H1 (cell line): Measurements from ENCODE around the gene EDC3. TPM values are rescaled to one million over a fixed set of nuclear protein-coding genes. Genes with fewer than 3 reads are reported as not detected.

Source experiments
- SP2 ChIP-seq: IDR thresholded peaks from 2 replicates; pipeline ENCODE4 v1.6.1; 2012; ENCODE audit warnings: mild to moderate bottlenecking, low read length, inconsistent platforms
- TAF7 ChIP-seq: optimal IDR thresholded peaks from 2 replicates; pipeline ENCODE3; 2011; ENCODE audit warnings: low read depth, mild to moderate bottlenecking, inconsistent platforms, low read length, moderate library complexity, borderline replicate concordance
- polyA plus RNA-seq, 7 experiments: library from polyadenylated mRNA; depleted of rRNA in 3 of 7; stranded (reverse) in 5 of 7; unstranded in 2 of 7; fragments of >200 nt in 5 of 7; fragments of 200-250 nt in 2 of 7; gene quantifications; 1 replicate in 5 of 7; 2 replicates in 1 of 7; 4 replicates in 1 of 7; pipeline versions ENCODE4 v1.2.1 to v1.2.3, GENCODE V29; 2011 to 2013; ENCODE audit warnings: missing spikeins in 2 of 7, mixed read lengths in 2 of 7
- total RNA-seq: library from RNA; stranded (reverse); fragmentation: NEBNext Ultra II Directional; extraction: Animal tissue kit (Norgen Biotek cat#: 25700); gene quantifications from 2 replicates; pipeline ENCODE4 v1.2.1, GENCODE V29; 2021
- TF ChIP-seq, protein P1 (sequence below): IDR thresholded peaks from 2 replicates; pipeline ENCODE4 v1.6.1; 2011; ENCODE audit warnings: low read length, improper control_type of control experiment

Gene EDC3
- total and polyA plus RNA-seq, 2 of the 8 experiments (the other 6 are each of a cell fraction or from before 2014, with no cell fraction given): 45.0 to 50.8 TPM

DNA sequence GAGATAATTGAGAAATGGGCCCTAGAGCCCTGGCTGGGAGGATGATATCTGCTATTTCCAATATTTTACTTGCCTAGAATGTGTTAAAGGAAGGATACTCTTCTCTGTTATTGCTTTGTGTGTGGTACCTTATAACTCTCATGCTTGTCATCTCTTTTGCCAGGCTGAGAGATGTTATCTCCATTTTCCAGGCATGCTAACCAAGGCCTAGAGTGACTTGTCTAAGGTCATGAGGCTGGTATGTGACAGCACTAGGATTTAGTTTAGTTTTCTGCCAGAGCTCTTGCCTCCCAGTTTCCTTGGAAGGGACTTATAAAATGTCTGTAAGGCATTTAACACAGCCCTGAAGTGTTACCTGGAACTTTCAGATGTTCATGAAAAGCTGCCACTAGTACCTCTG lies 78.8 kb downstream of the EDC3 start (continued):
- TF ChIP-seq, protein P1, sequence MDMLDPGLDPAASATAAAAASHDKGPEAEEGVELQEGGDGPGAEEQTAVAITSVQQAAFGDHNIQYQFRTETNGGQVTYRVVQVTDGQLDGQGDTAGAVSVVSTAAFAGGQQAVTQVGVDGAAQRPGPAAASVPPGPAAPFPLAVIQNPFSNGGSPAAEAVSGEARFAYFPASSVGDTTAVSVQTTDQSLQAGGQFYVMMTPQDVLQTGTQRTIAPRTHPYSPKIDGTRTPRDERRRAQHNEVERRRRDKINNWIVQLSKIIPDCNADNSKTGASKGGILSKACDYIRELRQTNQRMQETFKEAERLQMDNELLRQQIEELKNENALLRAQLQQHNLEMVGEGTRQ: no peak
- TF ChIP-seq TAF7 (no peak), SP2 (no peak)
- TF ChIP-seq, all 59 proteins: peak for 0
